Measurements from ENCODE around the gene GOLPH3. TPM values are rescaled to one million over a fixed set of nuclear protein-coding genes. Genes with fewer than 3 reads are reported as not detected.

GOLPH3 gene
- total and polyA plus RNA-seq, 2 of the 4 experiments (the other 2 are of a cell fraction), result 38.2 to 41.3 TPM

DNA sequence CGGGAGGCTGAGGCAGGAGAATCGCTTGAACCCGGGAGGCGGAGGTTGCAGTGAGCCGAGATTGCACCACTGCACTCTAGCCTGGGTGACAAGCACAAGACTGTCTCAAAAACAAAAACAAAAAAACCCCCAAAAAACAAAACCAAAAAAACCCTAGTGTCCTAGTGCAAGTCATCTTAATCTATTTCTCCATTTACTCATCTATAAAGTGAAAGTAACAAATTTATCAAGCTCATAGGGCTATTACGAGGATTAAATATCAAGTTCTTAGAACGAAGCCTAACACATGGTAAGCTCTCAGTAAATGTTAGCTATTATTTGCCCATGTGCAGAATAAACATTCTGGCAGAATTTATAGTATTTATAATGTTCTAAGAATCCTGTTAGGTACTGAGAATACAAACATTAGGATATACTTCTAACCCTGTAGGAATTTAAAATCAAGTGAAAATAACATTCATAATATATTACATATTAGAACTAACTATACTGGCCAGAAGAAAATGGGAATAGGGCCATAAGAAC lies 45.0 kb downstream of the GOLPH3 start:
- Histone ChIP-seq H3K4me1 (ENCODE audit: control insufficient read depth, insufficient read depth, low read length) (peaks cover 9% of the 10 kb centered on the region), H3K27ac (ENCODE audit: insufficient read depth, low read length) (peak overlapping the region; percentile 24; the same call in 1 of the 2 replicates), H4K5ac (ENCODE audit: low read depth, low read length) (no peak overlapping the region), H4K8ac (ENCODE audit: low read depth in 2 of 2, low read length in 2 of 2) (no peak overlapping the region), H2AK5ac (ENCODE audit: low read depth, low read length) (no peak overlapping the region), H3K18ac (ENCODE audit: low read depth, low read length) (no peak overlapping the region), H3K4me3 (ENCODE audit: insufficient read depth, low read depth, low read length) (no peak overlapping the region), H3K4me2 (ENCODE audit: low read depth, low read length) (no peak overlapping the region), H3K9me3 (ENCODE audit: control insufficient read depth, insufficient read depth, low read length) (no peaks in the 10 kb centered on the region), H4K20me1 (ENCODE audit: insufficient read depth, low read length) (peaks cover 55% of the 10 kb centered on the region), H2AK9ac (replicated peaks; ENCODE audit: low read depth, low read length, poor library complexity) (no peak overlapping the region), H2BK20ac (ENCODE audit: low read depth, low read length) (no peak overlapping the region), H4K91ac (ENCODE audit: insufficient read depth, low read depth, low read length) (no peak overlapping the region), H3K9me1 (ENCODE audit: insufficient read depth, low read length) (peaks cover 3% of the 10 kb centered on the region; the same call in 1 of the 2 replicates), H3K27me3 (ENCODE audit: control insufficient read depth, insufficient read depth, low read length) (no peaks in the 10 kb centered on the region), H3K36me3 (ENCODE audit: control insufficient read depth, insufficient read depth, low read length) (peaks cover 19% of the 10 kb centered on the region), H3K4ac (ENCODE audit: low read depth, low read length) (no peak overlapping the region), H2BK15ac (ENCODE audit: low read depth, low read length) (no peak overlapping the region), H3K23ac (ENCODE audit: low read depth, low read length) (no peak overlapping the region), H2BK5ac (ENCODE audit: low read depth, low read length, poor library complexity, severe bottlenecking) (no peak overlapping the region), H3K14ac (replicated peaks; ENCODE audit: low read depth, low read length) (no peak overlapping the region), H3K56ac (ENCODE audit: extremely low read depth, insufficient read depth, low read length) (no peak overlapping the region), H2BK120ac (ENCODE audit: low read depth, low read length) (no peak overlapping the region), H3K9ac (ENCODE audit: low read depth, low read length) (no peak overlapping the region), H2AFZ (replicated peaks; ENCODE audit: low read length, poor library complexity) (no peak overlapping the region), H3K79me1 (ENCODE audit: low read depth in 1 of 2, low read length in 2 of 2) (peaks cover 32 to 65% of the 10 kb centered on the region in 2 experiments)
- TF ChIP-seq, protein P1, sequence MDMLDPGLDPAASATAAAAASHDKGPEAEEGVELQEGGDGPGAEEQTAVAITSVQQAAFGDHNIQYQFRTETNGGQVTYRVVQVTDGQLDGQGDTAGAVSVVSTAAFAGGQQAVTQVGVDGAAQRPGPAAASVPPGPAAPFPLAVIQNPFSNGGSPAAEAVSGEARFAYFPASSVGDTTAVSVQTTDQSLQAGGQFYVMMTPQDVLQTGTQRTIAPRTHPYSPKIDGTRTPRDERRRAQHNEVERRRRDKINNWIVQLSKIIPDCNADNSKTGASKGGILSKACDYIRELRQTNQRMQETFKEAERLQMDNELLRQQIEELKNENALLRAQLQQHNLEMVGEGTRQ (IDR thresholded peaks at IDR 0.05; ENCODE audit: low read depth, low read length), result no peak
- no peak for TF ChIP-seq MAZ (IDR thresholded peaks at IDR 0.05; ENCODE audit: borderline replicate concordance, low read depth, low read length)
- TF ChIP-seq MXI1 (IDR thresholded peaks at IDR 0.05; ENCODE audit: borderline replicate concordance, low read depth, low read length), result no peak
- no peak for TF ChIP-seq CHD1 (IDR thresholded peaks at IDR 0.05; ENCODE audit: low read depth, low read length)
- no peak for TF ChIP-seq POLR2A (IDR thresholded peaks at IDR 0.05; ENCODE audit: low read depth, low read length)
- no peak for TF ChIP-seq SMC3 (IDR thresholded peaks at IDR 0.05; ENCODE audit: low read depth, low read length)
- TF ChIP-seq FOS (IDR thresholded peaks at IDR 0.05; ENCODE audit: low read depth, low read length), result no peak
- TF ChIP-seq RAD21 (IDR thresholded peaks at IDR 0.05; ENCODE audit: low read length), result no peak
- TF ChIP-seq RCOR1 (IDR thresholded peaks at IDR 0.05; ENCODE audit: insufficient replicate concordance, low read length), result no peak
- no peak for TF ChIP-seq BHLHE40 (IDR thresholded peaks at IDR 0.05; ENCODE audit: low read depth, low read length)
- TF ChIP-seq, protein P2, sequence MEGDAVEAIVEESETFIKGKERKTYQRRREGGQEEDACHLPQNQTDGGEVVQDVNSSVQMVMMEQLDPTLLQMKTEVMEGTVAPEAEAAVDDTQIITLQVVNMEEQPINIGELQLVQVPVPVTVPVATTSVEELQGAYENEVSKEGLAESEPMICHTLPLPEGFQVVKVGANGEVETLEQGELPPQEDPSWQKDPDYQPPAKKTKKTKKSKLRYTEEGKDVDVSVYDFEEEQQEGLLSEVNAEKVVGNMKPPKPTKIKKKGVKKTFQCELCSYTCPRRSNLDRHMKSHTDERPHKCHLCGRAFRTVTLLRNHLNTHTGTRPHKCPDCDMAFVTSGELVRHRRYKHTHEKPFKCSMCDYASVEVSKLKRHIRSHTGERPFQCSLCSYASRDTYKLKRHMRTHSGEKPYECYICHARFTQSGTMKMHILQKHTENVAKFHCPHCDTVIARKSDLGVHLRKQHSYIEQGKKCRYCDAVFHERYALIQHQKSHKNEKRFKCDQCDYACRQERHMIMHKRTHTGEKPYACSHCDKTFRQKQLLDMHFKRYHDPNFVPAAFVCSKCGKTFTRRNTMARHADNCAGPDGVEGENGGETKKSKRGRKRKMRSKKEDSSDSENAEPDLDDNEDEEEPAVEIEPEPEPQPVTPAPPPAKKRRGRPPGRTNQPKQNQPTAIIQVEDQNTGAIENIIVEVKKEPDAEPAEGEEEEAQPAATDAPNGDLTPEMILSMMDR (conservative IDR thresholded peaks at IDR 0.05; ENCODE audit: low read depth, low read length), result no peak
- TF ChIP-seq, protein P3, sequence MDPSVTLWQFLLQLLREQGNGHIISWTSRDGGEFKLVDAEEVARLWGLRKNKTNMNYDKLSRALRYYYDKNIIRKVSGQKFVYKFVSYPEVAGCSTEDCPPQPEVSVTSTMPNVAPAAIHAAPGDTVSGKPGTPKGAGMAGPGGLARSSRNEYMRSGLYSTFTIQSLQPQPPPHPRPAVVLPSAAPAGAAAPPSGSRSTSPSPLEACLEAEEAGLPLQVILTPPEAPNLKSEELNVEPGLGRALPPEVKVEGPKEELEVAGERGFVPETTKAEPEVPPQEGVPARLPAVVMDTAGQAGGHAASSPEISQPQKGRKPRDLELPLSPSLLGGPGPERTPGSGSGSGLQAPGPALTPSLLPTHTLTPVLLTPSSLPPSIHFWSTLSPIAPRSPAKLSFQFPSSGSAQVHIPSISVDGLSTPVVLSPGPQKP (IDR thresholded peaks at IDR 0.05; ENCODE audit: borderline replicate concordance, low read depth, low read length), result no peak
- TF ChIP-seq CEBPB (IDR thresholded peaks at IDR 0.05; ENCODE audit: low read depth, low read length), result no peak
- TF ChIP-seq NFE2L2 (IDR thresholded peaks at IDR 0.05; ENCODE audit: low read depth, low read length), result no peak
- TF ChIP-seq MAFK (IDR thresholded peaks at IDR 0.05; ENCODE audit: low read depth, low read length), result no peak
- no peak for TF ChIP-seq RFX5 (IDR thresholded peaks at IDR 0.05; ENCODE audit: low read depth, low read length)
- intact Hi-C loops (cut with micrococcal nuclease) (no loop called here), in situ Hi-C loops (cut with MboI; ENCODE audit: low sequenced_read_pairs) (no loop called here), dilution Hi-C loops (cut with HindIII; ENCODE audit: low sequenced_read_pairs, unreplicated experiment) (no loop called here)
- CTCF ChIA-PET, result interaction anchor here (0.6 kb wide), 1 partner anchor 1121 kb away, joined by 4 read pairs; no protein-coding TSS in a partner anchor
- no CpG with 5 or more reads among the region's 7 CpGs for WGBS, 2 experiments (ENCODE audit: extremely low coverage in 2 of 2, insufficient read length in 1 of 2)
- ATAC-seq (ENCODE audit: low read depth) (peak; percentile 57), DNase-seq (no peak)
- BruUV-seq (replicated peaks), result no TSS peak
- POLR2A ChIA-PET (ENCODE audit: unreplicated experiment), result no interaction called here

Data from IMR-90 (cell line).